ENCODE results near the gene CPLX1.
"Not testable (repeated sequence)": the region's sequence is repeated elsewhere in the genome, so short reads cannot be mapped to it uniquely, and the experiment has no call there.

CPLX1 gene

DNA sequence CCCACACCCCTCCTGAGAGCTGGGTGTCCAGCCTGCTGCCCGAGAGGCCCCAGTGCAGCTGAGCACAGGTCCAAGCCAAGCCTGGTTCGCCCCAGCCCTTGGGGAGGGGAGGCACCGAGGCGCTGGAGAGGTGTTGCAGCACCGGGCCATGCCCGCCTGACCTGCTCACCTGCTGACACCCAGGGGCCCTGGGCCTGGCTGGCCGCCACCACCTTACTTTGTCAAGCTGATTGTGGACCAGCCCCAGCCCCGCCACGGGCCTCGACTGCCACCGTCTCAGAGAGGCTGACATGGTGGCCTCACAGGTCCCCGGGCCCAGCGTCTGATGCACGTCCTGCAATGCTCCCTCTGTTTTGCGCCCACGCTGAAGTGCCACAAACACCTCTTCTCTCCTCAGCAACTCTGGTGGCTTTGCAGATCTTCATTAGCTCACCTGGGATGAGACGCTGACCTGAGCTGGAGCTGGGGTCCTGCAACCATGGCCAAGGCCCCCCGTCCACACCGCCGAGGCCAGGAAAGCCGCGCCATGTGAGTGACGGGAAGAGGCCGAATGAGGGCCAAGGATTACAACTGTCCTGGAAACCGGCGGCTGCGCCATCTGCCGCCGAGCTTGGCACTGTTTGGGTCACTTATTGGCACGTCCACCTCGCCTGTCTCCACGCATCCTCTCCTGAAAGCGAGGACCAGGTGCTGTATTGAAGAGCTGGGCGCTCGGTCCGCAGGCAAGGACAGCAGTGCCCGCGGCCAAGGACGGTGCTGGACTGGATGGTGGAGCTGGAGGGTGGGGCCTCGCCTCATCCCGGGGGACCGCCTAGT is 7.6 kb downstream of the CPLX1 start:
- DNase-seq: peak; percentile 47

DNA sequence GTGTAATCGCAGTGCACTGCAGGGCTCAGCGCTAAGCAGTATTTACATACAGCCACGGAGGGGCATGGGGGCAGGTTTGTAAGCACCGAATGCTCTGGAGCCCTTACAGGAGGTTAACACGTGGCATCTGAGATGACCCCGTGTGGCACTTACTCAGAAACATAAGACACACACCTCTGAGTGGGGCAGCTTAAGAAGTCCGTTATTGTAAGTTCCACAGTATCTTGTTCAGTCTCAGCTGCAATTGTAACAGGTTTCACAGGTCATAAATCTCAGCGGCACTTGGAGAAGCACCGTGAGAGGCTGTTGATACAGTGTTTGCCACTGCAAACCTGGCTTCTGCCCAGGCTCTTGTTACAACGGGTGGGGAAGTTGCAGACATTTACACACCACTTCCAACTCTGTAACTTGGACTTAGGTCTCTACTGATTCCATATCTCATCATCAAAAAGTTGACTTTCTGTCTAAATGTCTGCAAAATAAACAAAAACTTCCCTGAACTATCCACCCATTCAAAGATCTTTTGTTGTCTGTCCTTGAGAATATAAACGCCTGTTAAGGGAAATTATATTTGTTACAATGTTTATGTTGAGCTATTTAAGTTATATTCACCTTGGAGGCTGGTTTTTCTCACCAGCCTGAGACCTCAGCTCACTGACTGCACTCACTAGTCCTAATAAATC is 10.3 kb downstream of the CPLX1 start:
- DNase-seq: peak; percentile 27

DNA sequence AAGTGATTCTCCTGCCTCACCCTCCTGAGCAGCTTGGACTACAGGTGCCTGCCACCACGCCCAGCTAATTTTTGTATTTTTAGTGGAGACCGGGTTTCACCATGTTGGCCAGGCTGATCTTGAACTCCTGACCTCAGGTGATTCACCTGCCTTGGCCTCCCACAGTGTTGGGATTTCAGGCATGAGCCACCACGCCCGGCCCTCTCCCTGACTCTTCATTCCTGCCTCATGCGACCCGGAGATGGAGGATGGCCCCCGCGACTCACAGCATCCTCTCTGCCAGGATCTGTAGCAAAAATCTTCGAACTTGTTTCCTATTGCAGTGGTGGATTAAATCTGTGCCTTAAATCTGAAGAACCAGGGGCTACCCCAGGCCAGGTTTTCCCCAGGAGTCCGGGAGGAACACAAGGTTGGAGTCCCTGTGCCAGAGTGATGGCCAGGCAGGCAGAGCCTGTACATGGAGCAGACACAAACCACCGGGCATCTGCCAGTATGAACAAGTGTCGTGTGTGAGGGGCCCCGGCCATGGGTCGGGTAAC is 11.5 kb downstream of the CPLX1 start:
- peak; percentile 43 for DNase-seq

DNA sequence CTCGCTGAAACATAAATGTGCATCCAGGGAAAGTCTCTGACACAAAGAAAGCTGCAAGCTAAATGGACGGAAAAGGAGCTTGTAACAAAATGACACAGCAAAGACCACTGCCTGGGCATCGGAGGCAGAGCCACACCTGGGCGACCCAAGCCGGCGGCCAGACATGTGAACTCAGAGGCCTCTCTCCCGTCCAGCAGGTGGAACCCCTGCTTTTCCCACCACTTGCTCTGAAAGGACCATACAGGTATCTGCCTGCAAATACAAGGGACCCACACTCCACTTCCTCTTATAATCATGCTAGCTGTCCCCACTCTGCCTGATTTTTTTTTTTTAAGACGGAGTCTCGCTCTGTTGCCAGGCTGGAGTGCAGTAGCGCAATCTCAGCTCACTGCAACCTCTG is 12.0 kb downstream of the CPLX1 start:
- peak; percentile 55 for DNase-seq

DNA sequence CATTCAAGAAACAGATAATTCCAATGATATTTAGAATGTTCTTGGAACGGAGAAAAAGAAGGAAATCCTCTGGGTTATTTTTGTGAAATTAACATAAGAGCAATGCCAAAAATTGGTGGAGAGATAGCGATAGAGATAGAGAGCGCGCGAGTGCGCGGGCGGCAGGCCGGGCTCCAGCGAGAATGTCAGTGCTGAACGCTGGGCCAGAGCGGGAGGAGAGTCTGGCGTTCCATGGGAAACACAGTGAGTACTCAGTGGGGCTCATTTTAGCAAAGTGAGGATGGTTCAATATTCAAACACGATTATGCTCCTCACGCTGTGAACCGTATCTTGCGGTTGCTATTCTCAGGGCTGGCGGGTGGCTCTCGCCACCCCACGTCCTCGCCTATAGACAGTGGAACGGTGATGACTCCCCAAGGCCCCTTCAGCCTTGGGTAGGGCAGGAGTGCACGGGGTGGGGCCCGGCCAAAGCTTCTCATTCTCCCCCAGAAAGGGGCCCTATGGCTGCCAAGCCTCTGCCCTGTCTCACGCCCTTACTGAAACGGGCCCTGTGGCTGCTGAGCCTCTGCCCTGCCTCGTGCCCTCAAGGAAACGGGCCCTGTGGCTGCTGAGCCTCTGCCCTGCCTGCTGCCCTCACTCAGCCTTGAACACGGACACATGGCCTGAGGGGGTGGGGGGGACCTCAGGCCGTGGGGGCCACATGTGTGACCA is 16.9 kb downstream of the CPLX1 start:
- DNase-seq: peak; percentile 43

DNA sequence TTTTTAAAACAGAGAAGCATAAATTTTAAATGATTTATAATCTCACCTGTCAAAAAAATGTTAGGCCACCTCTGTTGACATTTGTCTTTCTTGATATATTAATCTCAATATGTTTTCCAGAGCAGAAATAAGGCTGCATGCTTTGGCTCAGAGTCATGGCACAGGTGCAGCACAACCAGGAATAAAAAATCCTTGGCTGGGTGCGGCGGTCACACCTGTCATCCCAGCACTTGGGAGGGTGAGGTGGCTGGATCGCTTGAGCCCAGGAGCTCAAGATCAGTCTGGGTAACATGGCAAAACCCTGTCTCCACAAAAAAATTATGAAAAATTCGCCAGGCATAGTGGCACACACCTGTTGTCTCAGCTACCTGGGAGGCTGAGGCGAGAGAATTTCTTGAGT is 18.1 kb downstream of the CPLX1 start:
- no peak for DNase-seq

DNA sequence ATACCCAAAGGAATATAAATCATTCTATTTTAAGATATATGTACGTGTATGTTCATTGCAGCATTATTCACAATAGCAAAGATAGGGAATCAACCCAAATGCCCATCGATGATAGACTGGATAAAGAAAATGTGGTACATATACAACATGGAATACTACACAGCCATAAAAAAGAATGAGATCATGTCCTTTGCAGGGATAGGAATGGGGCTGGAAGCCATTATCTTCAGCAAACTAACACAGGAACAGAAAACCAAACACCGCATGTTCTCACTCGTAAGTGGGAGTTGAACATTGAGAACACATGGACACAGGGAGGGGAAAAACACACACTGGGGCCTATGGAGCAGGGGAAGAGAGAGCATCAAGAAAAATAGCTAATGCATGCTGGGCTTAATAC is 18.9 kb downstream of the CPLX1 start:
- not testable (repeated sequence) for DNase-seq

DNA sequence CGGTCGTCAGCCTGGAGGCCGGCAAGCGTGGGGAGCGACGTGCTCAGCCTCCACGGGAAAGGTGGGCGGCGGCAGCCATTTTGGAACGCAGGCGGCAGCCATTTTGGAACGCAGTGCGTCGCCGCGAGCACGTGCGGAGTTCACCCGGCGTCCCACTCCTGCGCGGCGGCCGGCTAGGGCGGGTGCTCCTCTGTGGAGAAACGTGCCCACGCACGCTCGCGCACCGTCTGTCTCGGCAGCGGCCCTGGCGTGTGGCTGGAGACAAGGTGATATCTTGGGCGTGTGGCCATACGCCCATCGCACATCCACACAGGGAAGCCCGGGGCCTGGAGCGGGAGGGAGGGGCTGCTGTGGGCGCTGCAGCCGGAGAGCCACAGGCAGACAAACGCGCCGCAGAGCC is 21.1 kb downstream of the CPLX1 start:
- peak; percentile 39 for DNase-seq

DNA sequence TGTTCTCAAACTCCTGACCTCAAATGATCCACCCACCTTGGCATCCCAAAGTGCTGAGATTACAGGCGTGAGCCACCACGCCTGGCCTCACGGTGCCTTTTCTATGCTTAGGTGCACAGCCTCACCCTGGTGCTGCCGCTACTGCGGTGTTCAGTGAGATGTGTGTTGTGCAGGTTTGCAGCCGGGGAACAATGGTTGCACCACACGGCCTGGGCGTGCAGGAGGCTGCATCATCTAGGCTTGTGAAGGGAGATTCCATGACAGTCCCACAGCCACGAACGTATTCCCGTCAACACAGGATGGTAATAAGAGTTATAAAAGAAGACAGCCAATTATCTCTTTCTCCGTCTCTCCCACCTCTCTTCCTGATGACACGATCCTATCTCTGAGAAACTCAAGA is 22.0 kb downstream of the CPLX1 start:
- DNase-seq: peak; percentile 35

DNA sequence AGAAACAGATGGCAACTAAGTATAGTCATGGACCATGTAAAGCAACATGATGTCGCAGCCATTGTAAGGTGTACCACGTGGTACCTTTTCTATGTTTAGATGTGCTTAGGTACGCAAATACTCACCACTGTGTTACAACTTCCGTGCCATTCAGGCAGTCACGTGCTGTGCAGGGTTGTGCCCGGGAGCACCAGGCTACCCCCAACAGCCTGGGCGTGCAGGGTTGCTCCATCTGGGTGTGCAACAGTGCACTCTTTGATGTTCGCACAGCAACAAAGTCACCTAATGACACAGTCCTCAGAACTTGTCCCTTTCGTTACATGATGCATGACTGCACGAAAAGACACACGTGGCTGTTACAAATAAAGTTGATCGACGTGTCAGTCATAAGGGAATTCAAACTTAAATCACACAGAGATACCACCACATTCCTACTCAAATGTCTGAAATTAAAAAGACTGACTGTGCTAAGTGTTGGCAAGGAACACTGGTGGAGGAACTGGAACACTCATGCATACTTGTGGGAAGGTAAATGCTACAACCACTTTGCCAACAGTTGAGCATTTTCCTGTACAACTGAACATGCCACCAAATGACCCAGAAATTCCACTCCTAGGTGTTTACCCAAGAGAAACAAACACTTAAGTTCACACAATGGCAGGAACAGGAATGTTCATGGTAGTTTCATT is 24.3 kb downstream of the CPLX1 start:
- DNase-seq: no peak

DNA sequence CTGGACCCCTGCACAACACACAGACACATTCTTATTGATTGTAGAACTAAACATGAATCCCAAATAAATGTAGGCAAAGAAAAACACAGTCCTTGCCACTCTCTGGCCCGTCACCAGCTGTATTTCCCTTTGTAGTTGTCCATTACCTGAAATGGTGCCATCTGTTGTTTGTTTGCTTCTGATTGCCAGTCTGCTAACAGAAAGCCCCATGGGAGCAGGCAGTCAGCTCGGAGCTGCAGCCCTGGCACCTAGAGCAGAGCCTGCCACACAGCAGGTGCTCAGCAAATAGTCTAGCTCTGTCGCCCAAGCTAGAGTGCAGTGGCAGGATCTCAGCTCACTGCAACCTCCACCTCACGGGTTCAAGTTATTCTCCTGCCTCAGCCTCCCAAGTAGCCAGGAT is 28.9 kb downstream of the CPLX1 start:
- DNase-seq: no peak

DNA sequence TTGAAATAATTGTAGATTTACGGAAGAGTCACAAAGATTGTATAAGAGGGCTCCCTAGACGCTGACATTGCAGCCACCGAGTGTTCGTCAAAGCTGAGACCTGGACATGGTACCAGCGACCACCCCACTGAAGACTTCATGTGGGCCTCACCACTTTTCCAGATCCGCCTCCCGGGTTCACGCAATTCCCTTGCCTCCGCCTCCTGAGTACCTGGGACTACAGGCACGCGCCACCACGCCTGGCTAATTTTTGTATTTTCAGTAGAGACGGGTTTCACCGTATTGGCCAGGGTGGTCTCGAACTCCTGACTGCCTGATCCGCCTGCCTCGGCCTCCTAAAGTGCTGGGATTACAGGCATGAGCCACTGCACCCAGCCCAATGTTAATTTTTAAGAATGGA is 29.7 kb downstream of the CPLX1 start:
- DNase-seq: no peak

DNA sequence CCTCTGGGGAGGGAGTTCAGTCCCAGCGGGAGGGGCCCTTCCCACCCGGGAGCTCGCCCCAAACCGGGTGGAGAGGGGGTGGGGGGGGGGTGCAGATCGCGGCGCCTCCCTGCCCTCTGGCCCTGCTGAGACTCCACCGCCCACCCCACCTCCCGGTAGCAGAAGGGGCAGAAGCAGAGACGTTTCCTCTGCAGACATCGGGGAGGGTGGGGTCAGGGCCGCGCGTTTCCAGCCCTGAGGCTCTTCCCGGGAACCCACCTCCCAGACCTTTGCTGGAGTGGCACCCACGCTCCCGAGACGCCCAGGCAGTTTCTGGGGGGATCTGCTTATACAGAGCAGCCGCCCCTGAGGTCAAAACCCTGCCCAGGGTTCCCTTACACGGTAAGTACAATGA is 30.2 kb downstream of the CPLX1 start:
- no peak for DNase-seq

DNA sequence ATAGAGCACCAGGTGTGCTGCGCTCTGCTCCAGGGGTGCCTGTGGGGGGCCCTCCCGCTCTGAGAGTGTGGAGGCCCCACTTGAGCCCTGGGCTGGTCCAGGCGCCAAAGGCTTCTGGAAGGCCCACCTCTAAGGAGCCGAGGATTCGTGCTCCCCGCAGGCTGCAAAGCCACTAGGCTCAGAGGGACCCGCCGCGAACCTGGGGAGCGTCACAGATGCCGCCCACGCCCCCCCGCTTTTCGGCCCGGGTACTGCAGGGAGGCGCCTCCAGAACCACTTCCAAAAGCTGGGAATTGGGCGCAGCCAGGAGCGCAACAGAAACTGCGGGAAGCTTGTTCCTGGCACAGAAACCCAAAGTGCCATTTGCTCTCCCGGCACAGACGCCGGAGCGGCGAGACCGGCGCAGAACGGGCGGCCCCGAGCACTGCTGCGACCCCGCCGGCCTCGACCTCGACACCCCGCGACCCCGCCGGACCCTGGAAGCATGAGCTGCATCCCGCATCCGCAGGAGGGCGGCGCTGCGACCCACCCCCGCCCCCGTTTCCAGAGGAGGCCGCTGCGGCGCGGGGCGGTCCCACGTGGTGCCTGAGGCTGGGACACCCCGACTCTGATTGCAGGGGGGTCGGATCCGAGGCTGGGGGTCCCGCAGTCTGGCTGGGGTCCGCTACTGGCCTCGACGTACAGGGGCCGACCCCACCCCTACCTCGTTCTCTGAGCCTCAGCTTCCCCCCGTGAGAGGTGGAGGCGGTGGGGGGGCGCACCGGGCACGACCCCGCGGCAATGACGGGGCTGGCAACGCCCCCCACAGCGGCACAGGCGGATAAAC is 30.8 kb downstream of the CPLX1 start:
- no peak for DNase-seq

DNA sequence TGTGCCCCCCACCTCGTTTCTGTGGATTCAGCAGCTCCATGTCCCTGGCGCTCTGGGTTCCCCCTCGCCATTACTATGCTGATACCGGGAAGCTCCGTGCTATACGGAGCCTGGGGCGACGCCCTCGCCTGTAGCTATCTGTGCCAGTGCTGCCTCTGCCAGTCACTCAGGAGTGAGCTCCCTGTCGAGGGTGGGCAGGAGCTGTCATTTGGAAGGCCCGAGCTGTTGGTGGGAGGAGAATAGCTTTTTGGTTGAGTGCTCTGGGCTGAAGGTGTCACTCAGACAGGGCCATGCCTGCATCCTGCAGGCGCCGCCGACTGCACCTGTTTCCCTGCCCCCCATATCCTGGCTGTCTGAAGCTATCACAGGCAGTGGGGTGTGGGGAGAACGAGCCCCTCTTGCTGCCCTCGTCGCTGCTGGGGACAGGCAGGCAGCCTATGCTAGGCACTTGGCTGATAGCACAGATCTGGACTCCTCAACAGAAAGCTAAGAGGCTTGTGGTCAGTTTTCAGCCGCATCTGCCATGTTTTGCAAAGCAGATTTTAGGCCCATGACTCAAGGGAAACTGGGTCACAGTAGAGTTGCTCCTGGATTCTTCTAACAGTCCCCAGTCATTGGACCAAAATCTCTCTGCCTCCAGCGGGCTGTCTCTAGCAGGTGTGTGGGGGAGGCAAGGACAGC is 31.8 kb downstream of the CPLX1 start:
- DNase-seq: peak; percentile 53

DNA sequence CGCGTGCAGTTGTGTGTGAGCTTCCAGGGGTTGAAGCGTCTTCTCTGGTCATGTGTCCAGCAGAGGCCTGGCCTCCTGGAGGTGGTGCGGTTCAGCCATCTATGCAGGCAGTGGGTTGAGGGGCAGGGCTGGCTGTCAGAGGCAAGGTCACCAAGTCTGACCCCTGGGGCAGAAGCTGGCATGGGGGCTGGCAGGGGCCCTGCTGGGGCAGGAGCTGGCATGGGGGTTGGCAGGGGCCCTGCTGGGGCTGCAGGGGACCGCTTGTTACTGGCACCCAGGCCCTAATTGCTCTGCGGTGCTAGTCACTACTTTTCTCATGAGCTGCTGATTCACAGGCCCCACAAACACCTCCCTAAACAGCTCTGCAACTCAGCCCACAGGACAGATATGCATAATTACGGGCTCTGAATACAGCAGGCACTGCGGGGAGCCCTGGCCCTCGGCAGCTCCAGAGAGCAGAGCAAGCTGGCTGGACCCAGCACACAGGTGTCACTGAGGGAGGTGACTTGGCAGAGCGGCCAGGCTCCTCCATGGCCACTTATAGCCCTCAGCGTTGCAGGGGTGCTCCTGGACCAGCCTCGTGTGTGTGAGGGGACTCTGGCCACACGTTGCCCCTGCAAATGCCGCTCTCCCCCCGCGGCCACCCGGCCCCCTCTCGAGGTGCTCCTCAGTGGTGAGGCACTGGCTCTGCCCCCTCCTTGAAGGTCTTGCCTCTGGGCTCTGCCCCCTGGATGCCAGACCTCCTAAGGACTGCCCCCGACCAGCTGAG is 32.7 kb downstream of the CPLX1 start:
- DNase-seq: peak; percentile 71

DNA sequence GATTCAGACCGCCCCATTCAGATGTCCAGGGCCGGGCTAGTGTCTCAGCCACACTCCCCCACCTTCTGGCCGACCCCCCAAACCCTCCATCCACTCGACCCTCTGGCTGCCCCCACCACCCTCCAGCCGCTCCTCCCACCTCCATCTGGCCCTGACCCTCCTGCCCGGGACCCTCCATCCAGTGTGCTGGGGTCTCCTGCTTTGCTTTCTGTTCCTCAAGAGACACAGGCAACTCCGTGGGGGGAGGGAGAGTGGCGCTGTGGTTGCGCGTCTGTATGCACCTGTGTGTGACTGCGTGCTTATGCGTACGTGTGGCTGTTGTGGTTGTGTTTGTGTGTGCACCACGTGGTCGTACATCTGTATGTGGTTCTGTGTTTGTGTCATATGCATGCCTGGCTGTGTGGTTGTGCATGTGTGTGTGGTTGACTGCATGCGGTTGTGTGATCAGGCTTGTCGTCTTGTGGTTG is 33.3 kb downstream of the CPLX1 start:
- DNase-seq: peak; percentile 52

DNA sequence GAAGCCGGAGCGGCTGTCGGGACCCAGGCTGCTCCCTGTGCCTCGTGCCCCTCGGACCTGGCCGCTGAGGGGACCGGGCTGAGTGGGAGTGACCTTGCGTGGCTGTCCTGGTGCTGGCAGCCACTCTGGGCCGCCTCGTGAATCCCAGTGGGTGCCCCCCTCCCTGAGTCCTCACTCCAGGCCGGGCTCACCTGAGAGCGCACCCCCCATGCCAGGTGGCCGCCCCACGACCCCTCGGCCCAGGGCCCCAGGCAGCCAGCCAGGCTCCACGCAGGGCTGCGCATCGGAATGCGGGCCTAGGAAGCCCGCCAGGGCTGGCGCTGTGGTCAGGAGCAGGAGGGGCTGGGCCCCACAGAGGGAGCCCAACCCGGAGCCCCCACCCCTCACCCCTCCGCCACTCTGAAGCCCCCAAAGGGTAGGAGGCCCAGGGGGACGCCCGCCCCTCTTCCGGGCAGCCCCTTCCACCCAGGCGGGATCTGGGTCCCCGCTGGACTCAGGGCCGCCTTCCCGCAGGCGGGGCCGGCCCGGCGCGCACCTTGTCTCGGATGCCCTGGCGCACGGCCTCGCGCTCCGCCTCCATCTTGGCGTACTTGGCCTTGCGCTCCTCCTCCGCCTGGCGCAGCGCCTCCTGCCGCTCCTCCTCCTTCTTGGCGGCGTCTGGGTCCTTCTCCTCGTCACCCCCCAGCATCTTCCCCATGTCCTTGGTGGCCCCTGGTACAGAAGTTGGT is 33.9 kb downstream of the CPLX1 start:
- DNase-seq: peak; percentile 68

DNA sequence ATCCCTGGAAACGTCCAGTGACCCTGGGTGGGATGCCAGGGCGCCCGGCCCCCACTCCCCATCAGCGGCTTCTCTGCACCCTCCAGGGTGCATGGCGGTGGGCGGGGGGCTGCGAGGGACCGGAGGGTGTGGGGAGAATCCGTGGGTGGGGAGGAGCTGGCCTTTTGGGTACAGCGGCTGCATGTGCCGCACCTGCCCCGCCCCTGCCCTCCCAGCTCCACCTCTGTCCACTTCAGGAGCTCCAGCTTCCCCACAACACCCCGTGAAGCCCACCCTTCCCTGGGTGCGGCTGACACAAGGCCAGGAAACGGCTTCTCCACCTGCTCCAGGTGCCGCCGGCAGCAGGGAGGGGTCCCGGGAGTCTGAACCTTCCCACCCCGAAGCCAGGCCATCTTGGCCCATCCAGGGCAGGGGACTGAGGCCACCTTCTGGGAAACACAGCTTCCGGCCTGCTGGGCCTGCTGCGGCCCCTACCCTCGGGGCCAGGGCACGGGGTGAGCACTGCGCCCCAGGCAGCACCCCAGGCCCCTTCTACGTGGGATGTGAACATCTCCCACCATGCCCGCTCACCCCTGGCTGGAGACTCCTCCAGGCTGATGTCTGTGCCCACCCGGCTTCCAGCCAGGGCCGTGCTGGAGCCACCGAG is 34.6 kb downstream of the CPLX1 start:
- DNase-seq: no peak

Measured in islet precursor cell (in vitro differentiated cells).